ENCODE results near the gene CPXM2.

DNA sequence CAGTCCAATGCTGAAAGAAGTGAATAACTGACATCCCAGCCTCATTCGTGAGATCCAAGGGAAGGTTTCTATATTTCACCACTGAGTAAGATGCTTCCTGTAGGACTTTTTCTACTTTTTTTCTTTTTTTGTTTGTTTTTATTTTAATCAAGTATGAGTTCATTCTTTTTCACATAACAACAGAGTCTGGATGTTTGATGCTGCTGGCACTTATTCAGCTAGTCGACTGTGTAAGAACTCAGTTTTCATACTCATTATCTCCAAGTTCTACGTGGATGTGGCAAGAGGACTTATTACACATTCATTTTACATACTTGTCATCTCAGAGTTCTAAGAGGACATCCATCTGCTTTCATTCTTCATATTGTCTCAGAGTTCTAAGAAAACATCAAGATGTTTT is 86.9 kb downstream of the CPXM2 start:
- TF ChIP-seq, protein P1, sequence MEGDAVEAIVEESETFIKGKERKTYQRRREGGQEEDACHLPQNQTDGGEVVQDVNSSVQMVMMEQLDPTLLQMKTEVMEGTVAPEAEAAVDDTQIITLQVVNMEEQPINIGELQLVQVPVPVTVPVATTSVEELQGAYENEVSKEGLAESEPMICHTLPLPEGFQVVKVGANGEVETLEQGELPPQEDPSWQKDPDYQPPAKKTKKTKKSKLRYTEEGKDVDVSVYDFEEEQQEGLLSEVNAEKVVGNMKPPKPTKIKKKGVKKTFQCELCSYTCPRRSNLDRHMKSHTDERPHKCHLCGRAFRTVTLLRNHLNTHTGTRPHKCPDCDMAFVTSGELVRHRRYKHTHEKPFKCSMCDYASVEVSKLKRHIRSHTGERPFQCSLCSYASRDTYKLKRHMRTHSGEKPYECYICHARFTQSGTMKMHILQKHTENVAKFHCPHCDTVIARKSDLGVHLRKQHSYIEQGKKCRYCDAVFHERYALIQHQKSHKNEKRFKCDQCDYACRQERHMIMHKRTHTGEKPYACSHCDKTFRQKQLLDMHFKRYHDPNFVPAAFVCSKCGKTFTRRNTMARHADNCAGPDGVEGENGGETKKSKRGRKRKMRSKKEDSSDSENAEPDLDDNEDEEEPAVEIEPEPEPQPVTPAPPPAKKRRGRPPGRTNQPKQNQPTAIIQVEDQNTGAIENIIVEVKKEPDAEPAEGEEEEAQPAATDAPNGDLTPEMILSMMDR (conservative IDR thresholded peaks at IDR 0.05), result no peak
- no peak for TF ChIP-seq ZFX (IDR thresholded peaks at IDR 0.05)
